Measurements from ENCODE around the gene ZNF761. TPM values are rescaled to one million over a fixed set of nuclear protein-coding genes. Genes with fewer than 3 reads are reported as not detected.

Gene ZNF761
- total and polyA plus RNA-seq, 2 of the 13 experiments (the other 11 are each of a cell fraction or from before 2014, with no cell fraction given), result 11.6 to 16.2 TPM

DNA sequence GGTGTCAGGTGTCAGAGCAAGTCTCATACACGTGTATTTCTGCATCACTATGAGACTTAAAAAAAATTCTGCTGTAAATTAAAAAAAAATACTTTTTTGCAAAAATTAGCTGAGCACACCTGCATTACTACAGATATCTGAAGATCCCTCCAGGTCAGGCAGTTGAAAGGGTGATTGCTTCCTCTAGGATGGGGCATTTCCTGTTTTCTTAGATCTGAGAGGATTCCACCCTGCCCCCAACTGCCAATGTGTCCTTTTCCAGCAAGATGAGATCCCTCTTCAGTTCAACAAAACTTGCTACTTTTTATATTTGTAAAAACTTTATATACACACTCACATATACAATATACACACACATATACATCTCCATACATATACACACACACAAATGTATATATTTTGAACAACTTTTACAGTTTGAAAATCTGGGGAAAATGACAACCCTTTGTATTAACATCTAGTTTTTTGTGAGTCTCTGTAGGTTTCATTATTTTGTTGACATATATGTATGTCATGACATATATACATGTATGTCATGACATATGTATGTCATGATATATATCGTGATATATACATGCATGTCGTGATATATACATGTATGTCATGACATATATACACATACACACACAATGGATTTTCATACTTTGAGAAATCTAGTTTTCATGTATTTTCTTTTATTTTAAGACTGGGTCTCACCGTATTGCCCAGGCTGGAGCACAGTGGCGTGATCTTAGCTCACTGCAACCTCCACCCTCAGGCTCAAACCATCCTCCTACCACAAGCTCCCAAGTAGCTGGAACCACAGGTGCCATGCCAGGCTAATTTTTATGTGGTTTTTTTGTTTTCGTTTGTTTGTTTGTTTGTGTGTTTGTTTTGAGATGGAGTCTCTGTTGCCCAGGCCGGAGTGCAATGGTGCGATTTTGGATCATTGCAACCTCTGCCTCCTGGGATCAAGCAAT lies 53.5 kb downstream of the ZNF761 start (continued):
- TF ChIP-seq, protein P1, sequence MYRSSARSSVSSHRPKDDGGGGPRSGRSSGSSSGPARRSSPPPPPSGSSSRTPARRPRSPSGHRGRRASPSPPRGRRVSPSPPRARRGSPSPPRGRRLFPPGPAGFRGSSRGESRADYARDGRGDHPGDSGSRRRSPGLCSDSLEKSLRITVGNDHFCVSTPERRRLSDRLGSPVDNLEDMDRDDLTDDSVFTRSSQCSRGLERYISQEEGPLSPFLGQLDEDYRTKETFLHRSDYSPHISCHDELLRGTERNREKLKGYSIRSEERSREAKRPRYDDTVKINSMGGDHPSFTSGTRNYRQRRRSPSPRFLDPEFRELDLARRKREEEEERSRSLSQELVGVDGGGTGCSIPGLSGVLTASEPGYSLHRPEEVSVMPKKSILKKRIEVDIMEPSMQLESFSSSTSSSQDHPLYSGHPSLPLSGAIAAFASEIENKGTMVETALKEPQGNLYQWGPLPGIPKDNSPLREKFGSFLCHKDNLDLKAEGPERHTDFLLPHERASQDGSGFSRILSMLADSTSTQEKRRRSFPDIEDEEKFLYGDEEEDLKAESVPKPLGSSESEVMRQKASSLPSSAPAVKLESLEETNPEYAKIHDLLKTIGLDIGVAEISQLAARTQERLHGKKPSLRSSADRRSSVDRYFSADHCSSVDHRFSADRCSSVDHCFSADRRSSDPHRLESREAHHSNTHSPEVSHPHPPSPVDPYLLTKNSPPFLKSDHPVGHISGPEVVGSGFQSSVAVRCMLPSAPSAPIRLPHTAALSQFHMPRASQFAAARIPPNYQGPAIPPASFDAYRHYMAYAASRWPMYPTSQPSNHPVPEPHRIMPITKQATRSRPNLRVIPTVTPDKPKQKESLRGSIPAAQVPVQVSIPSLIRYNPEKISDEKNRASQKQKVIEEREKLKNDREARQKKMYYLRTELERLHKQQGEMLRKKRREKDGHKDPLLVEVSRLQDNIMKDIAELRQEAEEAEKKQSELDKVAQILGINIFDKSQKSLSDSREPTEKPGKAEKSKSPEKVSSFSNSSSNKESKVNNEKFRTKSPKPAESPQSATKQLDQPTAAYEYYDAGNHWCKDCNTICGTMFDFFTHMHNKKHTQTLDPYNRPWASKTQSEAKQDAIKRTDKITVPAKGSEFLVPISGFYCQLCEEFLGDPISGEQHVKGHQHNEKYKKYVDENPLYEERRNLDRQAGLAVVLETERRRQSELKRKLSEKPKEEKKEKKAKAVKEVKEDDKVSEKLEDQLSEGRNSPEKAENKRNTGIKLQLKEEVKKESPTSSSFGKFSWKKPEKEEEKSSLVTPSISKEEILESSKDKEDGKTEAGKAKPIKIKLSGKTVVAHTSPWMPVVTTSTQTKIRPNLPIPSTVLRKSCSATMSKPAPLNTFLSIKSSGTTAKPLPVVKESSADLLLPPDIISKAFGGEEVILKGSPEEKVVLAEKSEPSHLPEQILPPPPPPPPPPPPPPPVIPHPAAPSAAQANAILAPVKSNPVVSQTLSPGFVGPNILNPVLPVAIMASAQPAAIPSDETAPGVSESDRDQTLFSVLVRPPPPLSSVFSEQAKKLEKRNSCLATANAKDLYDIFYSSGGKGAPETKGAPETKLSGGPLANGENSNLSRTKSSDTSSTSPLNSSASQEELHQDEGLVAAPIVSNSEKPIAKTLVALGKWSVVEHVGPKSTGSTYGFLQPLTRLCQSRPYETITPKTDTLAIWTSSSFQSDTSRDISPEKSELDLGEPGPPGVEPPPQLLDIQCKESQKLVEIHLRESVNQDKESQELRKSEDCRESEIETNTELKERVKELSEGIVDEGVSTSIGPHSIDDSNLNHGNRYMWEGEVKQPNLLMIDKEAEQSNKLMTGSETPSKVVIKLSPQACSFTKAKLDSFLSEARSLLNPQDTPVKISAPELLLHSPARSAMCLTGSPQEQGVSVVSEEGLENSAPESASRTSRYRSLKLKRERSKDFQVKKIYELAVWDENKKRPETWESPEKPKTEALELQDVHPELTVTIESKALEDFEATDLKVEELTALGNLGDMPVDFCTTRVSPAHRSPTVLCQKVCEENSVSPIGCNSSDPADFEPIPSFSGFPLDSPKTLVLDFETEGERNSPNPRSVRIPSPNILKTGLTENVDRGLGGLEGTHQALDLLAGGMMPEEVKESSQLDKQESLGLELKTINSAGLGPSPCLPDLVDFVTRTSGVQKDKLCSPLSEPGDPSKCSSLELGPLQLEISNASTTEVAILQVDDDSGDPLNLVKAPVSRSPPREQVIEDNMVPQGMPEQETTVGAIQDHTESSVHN (CRISPR knock-in tag; IDR thresholded peaks at IDR 0.05), result no peak
- TF ChIP-seq CHD4 (IDR thresholded peaks at IDR 0.05; ENCODE audit: borderline replicate concordance, low read length), result peak; percentile 97; the same call in 1 of the 2 replicates

DNA sequence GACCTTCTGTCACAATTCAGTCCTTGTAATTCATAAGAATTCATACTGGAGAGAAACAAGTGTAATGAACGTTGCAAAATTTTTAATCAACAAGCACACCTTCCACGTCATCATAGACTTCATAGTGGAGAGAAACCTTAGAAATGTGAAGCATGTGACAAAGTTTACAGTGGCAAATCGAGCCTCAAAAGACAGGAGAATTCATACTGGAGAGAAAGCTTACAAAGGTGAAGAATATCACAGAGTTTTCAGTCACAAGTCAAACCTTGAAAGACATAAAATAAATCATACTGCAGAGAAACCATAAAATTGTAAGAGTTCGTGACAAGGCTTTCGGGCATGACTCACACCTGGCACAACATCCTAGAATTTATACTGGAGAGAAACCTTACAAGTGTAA lies 60.4 kb downstream of the ZNF761 start:
- Histone ChIP-seq H4K20me1 (ENCODE audit: insufficient read depth, low read length) (no peaks in the 10 kb centered on the region), H3K27me3 (ENCODE audit: control insufficient read depth in 1 of 2, insufficient read depth in 2 of 2, low read length in 2 of 2) (no peaks in the 10 kb centered on the region; a peak in 1 of 5 replicates), H3K79me2 (ENCODE audit: insufficient read depth, low read length) (no peaks in the 10 kb centered on the region), H3K4me2 (ENCODE audit: low read depth, low read length) (no peak overlapping the region), H3K4me3 (replicated peaks in 1 of 3; ENCODE audit: insufficient read depth in 1 of 3, low read depth in 2 of 3, low read length in 3 of 3) (no peak overlapping the region), H3K4me1 (ENCODE audit: insufficient read depth, low read length) (peaks cover 14% of the 10 kb centered on the region), H3K27ac (ENCODE audit: extremely low read length, insufficient read depth, low read length) (no peak overlapping the region), H3K36me3 (replicated peaks in 1 of 2; ENCODE audit: control insufficient read depth in 1 of 2, insufficient read depth in 2 of 2, low read length in 2 of 2) (peaks cover 3 to 47% of the 10 kb centered on the region in 2 experiments), H2AFZ (ENCODE audit: low read length) (no peak overlapping the region), H3K9me3 (ENCODE audit: low read length) (peaks cover 23% of the 10 kb centered on the region; the same call in 1 of the 2 replicates), H3K9ac (ENCODE audit: insufficient read depth, low read depth, low read length) (no peak overlapping the region)
- no peak for DNase-seq (ENCODE audit: low spot score)
- ATAC-seq, result no peak
- BruUV-seq (replicated peaks), result no TSS peak
- WGBS (ENCODE audit: low lambda C conversion rate), result 97% methylated on average over 5 of the region's 5 CpGs
- in situ Hi-C loops (cut with HindIII; ENCODE audit: extremely low pct_ligation_motif_present, low pct_unique_long_range_greater_than_20kb), result no loop called here
- POLR2A ChIA-PET, result no interaction called here
- TF ChIP-seq ZNF558 (CRISPR knock-in tag; IDR thresholded peaks at IDR 0.05; ENCODE audit: borderline replicate concordance), result no peak
- no peak for TF ChIP-seq KDM5B (CRISPR knock-in tag; IDR thresholded peaks at IDR 0.05; ENCODE audit: borderline replicate concordance)
- TF ChIP-seq ARNTL (CRISPR knock-in tag; IDR thresholded peaks at IDR 0.05), result no peak
- FAIRE-seq, result no peak
- CTCF ChIA-PET (ENCODE audit: low intra/inter-chr PET ratio, low total read pairs), result no interaction called here
- intact Hi-C loops (cut with micrococcal nuclease; ENCODE audit: unreplicated experiment), result no loop called here

Data from HepG2 (cell line).